Heart left ventricle (tissue), 13 donors: ENCODE measurements around the gene DMAC2.

Source experiments
- CTCF ChIP-seq, 12 donors: fragments of 200-600 bp; sonication (generic) in 4 of 12; IDR thresholded peaks; one replicate each; pipeline versions ENCODE4 v1.5.0 to v1.8.0; 2018 to 2022; ENCODE audit warnings: antibody characterized with exemption in 12 of 12, mild to moderate bottlenecking in 5 of 12
- POLR2A ChIP-seq, 2 donors: fragments of 450-650 bp; IDR thresholded peaks; one replicate each; pipeline ENCODE4 v1.6.1; 2017; ENCODE audit warnings: antibody characterized with exemption in 2 of 2, mild to moderate bottlenecking in 2 of 2, moderate library complexity in 2 of 2
- donor health status: ischemic (EF 13 %, LVEDD 7.1; RV severe dilation, severe dysfunction).
- donor health status: DM: no; HTN: yes; CAD: no.
- donor health status: DM: no; HTN: no; CAD: no.
- donor health status: ischemic (EF 25% LVEDD 6.9; RV normal size, moderate dysfunction).
- donor health status: ischemic (EF 25% LVEDD 5.7; RV mildly dilated, moderate dysfunction).
- donor health status: ischemic (EF 35%, LVEDD 5.7; RV mildly dilated, moderate dysfunction).
- donor health status: nonischemic (EF 11% LVEDD 7.7; RV severe dilation, severe dysfunction).
- donor health status: DM: yes; HTN: yes; CAD: no.
- donor health status: PGD.
- donor health status: ischemic (EF 29% LVEDD 5.4; RV normal size, mild dysfunction).
- donor health status: nonischemic (EF 23%, LVEDD 6.1; RV moderate dilation, normal function).

- no peak for TF ChIP-seq POLR2A (IDR thresholded peaks at IDR 0.05)
- no peak for TF ChIP-seq CTCF (IDR thresholded peaks at IDR 0.05)
Observed at GRCh38 chr19:41424335-41425173, 15.2 kb downstream of the DMAC2 start.
